AG10803 (cell line): ENCODE measurements around the gene ZNRF2.

Experiments used
- DNase-seq: peaks from one replicate; pipeline ENCODE4 v3.0.0; 2010; ENCODE audit warnings: low read depth
- H3K4me3 ChIP-seq: 2 replicates; pipeline ENCODE4 v1.5.1; 2011; ENCODE audit warnings: mild to moderate bottlenecking, low read length, control low read depth
- TF ChIP-seq, protein P1 (sequence below): conservative IDR thresholded peaks from 2 replicates; pipeline ENCODE4 v1.5.1; 2011; ENCODE audit warnings: mild to moderate bottlenecking, low read length, control low read depth, inconsistent platforms

Gene ZNRF2

GRCh38 chr7:30365621-30366020 lies 81.2 kb downstream of the ZNRF2 start:
- DNase-seq: peak; percentile 62
- H3K4me3 ChIP-seq: no peak overlapping the region
- TF ChIP-seq, protein P1, sequence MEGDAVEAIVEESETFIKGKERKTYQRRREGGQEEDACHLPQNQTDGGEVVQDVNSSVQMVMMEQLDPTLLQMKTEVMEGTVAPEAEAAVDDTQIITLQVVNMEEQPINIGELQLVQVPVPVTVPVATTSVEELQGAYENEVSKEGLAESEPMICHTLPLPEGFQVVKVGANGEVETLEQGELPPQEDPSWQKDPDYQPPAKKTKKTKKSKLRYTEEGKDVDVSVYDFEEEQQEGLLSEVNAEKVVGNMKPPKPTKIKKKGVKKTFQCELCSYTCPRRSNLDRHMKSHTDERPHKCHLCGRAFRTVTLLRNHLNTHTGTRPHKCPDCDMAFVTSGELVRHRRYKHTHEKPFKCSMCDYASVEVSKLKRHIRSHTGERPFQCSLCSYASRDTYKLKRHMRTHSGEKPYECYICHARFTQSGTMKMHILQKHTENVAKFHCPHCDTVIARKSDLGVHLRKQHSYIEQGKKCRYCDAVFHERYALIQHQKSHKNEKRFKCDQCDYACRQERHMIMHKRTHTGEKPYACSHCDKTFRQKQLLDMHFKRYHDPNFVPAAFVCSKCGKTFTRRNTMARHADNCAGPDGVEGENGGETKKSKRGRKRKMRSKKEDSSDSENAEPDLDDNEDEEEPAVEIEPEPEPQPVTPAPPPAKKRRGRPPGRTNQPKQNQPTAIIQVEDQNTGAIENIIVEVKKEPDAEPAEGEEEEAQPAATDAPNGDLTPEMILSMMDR: no peak

GRCh38 chr7:30366606-30367005 lies 82.2 kb downstream of the ZNRF2 start:
- no peak for DNase-seq
- H3K4me3 ChIP-seq: no peak overlapping the region
- TF ChIP-seq, protein P1: no peak

DNA sequence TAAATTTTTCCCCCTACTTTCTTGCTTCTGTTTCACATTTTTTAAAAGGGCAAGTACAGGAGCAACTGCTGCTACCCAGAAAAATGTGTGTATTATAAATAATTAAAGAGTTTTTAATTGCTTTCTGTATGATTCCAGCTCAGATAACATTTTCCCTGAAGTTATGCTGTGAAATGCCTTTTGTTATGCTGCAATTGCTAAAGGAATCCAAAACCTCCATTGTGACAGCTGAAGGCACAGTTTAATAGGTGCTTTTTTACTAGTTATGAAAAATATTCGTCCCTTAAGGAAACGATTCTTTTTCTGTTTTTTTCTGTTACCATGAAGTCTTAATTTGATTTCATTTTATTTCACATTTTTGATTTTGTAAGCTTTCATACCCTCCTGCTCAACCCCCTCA lies 83.2 kb downstream of the ZNRF2 start:
- TF ChIP-seq, protein P1: no peak
- H3K4me3 ChIP-seq: no peak overlapping the region
- DNase-seq: no peak

DNA sequence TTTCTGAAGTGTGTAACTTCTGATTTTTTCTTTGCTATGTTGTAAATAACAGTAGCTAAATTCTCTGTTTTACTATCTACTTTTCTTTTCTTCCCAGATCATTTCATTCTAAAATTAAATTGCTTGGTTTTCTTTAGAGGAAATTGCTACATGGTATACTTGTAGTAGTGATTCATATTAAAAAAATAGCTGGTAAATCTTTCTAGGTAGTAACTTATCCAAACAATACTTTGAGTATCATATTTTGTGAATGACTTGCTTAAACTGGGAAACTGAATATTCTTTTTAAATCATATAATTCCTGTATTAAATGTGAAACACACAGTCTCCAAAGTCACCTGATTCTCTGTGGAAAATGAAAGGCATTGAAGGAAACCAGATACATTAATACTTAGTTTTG lies 85.5 kb downstream of the ZNRF2 start:
- no peak for DNase-seq
- TF ChIP-seq, protein P1: no peak

DNA sequence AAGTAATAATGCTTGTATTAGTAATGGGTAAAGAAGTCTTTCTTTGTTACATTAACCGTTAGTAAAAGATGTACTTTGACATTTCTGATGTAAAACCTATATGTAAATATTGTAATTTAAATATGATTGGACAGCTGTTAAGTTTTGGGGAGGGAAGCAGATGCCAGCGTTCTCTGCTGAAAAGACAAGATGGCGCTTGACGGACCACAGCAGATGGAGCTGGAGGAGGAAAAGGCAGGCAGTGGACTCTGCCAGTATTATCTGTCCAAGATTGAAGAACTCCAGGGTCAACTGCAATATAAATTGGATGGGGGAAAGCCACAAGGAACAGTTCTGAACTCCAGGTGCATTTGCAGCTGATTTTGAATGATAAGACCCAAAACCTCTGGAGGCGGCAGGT lies 86.9 kb downstream of the ZNRF2 start:
- H3K4me3 ChIP-seq: no peak overlapping the region
- DNase-seq: no peak
- TF ChIP-seq, protein P1: no peak

More for the DNA sequence above, 85.5 kb downstream of the ZNRF2 start:
- H3K4me3 ChIP-seq: no peak overlapping the region

DNA sequence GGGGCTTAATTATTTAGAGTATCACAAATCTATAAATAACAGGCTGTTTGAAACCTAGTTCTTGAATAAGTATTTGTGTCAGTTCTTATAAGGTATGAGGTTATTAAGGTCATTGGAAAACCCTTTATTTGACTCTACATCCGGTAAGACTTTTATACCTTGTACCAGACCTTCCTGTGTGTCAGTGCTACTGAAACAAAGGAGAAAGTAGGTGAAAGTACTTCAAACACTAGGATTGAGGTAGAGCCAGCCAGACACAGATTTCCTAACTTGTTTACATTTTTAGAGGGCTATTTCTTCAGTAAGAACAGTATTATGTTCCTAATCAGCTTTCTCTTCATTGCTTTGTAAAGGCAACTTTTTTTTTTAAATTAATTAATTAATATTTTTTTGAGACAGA lies 93.9 kb downstream of the ZNRF2 start:
- DNase-seq: no peak
- TF ChIP-seq, protein P1: no peak

GRCh38 chr7:30379131-30379530 lies 94.7 kb downstream of the ZNRF2 start:
- TF ChIP-seq, protein P1: no peak
- peak; percentile 85 for DNase-seq
- H3K4me3 ChIP-seq: no peak overlapping the region

More for the DNA sequence above, 93.9 kb downstream of the ZNRF2 start:
- H3K4me3 ChIP-seq: no peak overlapping the region
